Measurements from ENCODE around the gene ZBTB16. TPM values are rescaled to one million over a fixed set of nuclear protein-coding genes. Genes with fewer than 3 reads are reported as not detected.
"Not testable (repeated sequence)": the region's sequence is repeated elsewhere in the genome, so short reads cannot be mapped to it uniquely, and the experiment has no call there.

Gene ZBTB16
- polyA plus RNA-seq, 1 donor from 2014 or later: 0.45 TPM

DNA sequence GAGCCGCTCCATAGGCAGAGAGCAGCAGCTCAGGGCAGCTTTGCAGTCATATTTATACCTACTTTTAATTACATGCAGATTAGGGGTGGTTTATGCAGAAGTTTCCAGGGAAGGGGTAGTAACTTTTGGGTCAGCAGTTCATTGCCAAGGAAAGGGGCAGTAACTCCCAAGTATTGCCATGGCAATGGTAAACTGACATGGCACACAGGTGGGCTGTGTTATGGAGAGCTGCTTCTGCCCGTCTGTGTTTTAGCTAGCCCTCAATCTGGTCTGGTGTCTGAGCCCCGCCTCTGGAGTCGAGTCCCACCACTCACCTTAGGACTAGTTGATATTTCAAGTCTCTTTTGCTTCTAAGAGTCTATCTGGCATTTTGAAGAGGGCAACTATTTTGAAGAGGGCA, 12.2 kb upstream of the ZBTB16 start:
- Histone ChIP-seq H3K4me3 (ENCODE audit: low read length) (no peak overlapping the region), H3K9me3 (ENCODE audit: low read length) (no peaks in the 10 kb centered on the region)
- TF ChIP-seq EZH2 (IDR thresholded peaks at IDR 0.05; ENCODE audit: borderline replicate concordance, insufficient read depth, low read length, poor library complexity, severe bottlenecking) (no peak), POLR2AphosphoS5 (IDR thresholded peaks at IDR 0.05) (no peak), SMC3 (conservative IDR thresholded peaks at IDR 0.05; ENCODE audit: poor library complexity) (no peak), MXI1 (conservative IDR thresholded peaks at IDR 0.05; ENCODE audit: poor library complexity, severe bottlenecking) (no peak), RAD21 (conservative IDR thresholded peaks at IDR 0.05) (no peak), EP300 (conservative IDR thresholded peaks at IDR 0.05; ENCODE audit: poor library complexity, severe bottlenecking) (no peak), TAF1 (IDR thresholded peaks at IDR 0.05; ENCODE audit: low read depth) (no peak)
- TF ChIP-seq, protein P1, sequence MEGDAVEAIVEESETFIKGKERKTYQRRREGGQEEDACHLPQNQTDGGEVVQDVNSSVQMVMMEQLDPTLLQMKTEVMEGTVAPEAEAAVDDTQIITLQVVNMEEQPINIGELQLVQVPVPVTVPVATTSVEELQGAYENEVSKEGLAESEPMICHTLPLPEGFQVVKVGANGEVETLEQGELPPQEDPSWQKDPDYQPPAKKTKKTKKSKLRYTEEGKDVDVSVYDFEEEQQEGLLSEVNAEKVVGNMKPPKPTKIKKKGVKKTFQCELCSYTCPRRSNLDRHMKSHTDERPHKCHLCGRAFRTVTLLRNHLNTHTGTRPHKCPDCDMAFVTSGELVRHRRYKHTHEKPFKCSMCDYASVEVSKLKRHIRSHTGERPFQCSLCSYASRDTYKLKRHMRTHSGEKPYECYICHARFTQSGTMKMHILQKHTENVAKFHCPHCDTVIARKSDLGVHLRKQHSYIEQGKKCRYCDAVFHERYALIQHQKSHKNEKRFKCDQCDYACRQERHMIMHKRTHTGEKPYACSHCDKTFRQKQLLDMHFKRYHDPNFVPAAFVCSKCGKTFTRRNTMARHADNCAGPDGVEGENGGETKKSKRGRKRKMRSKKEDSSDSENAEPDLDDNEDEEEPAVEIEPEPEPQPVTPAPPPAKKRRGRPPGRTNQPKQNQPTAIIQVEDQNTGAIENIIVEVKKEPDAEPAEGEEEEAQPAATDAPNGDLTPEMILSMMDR (IDR thresholded peaks at IDR 0.05; ENCODE audit: poor library complexity, severe bottlenecking): no peak
- TF ChIP-seq, protein P2, sequence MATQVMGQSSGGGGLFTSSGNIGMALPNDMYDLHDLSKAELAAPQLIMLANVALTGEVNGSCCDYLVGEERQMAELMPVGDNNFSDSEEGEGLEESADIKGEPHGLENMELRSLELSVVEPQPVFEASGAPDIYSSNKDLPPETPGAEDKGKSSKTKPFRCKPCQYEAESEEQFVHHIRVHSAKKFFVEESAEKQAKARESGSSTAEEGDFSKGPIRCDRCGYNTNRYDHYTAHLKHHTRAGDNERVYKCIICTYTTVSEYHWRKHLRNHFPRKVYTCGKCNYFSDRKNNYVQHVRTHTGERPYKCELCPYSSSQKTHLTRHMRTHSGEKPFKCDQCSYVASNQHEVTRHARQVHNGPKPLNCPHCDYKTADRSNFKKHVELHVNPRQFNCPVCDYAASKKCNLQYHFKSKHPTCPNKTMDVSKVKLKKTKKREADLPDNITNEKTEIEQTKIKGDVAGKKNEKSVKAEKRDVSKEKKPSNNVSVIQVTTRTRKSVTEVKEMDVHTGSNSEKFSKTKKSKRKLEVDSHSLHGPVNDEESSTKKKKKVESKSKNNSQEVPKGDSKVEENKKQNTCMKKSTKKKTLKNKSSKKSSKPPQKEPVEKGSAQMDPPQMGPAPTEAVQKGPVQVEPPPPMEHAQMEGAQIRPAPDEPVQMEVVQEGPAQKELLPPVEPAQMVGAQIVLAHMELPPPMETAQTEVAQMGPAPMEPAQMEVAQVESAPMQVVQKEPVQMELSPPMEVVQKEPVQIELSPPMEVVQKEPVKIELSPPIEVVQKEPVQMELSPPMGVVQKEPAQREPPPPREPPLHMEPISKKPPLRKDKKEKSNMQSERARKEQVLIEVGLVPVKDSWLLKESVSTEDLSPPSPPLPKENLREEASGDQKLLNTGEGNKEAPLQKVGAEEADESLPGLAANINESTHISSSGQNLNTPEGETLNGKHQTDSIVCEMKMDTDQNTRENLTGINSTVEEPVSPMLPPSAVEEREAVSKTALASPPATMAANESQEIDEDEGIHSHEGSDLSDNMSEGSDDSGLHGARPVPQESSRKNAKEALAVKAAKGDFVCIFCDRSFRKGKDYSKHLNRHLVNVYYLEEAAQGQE (IDR thresholded peaks at IDR 0.05; ENCODE audit: borderline replicate concordance): no peak

DNA sequence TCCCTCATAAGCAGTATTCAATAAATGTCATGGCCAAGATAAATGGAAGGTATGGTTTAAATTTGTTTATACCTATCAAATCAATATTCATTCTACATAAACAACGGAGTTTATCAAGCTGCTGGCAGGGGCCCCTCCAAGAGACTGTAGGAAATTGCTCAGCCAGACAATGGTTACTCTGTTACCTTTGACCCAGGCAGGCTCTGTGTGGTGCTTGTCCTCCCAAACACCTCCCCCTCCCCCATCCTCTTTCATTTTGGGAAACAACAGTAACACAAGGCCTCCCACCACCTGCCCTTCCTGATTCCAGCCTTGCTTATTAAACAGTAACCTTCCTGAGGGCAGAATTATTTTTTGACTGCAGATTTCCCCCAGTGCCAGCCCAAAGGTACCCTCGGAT, 10.5 kb upstream of the ZBTB16 start:
- no peaks in the 10 kb centered on the region for H3K9me2 ChIP-seq (ENCODE audit: insufficient read depth, low read length)
- no peak overlapping the region for H3K27ac ChIP-seq (ENCODE audit: low read length)
- no peak overlapping the region for H2AFZ ChIP-seq (ENCODE audit: low read depth, low read length)
- H3K4me2 ChIP-seq (ENCODE audit: low read length): no peak overlapping the region
- H4K20me1 ChIP-seq (ENCODE audit: insufficient read depth): no peaks in the 10 kb centered on the region
- TF ChIP-seq EP300 (conservative IDR thresholded peaks at IDR 0.05; ENCODE audit: poor library complexity, severe bottlenecking): no peak
- TF ChIP-seq RAD21 (conservative IDR thresholded peaks at IDR 0.05): no peak
- TF ChIP-seq, protein P2 (IDR thresholded peaks at IDR 0.05; ENCODE audit: borderline replicate concordance): no peak
- no peaks in the 10 kb centered on the region for H3K27me3 ChIP-seq (ENCODE audit: insufficient read depth, low read depth, low read length)
- no peaks in the 10 kb centered on the region for H3K9me3 ChIP-seq (ENCODE audit: low read length)
- no peaks in the 10 kb centered on the region for H3F3A ChIP-seq (ENCODE audit: insufficient read depth, low read length, poor library complexity, severe bottlenecking)
- no peaks in the 10 kb centered on the region for H3K36me3 ChIP-seq (ENCODE audit: insufficient read depth, low read length)
- no peak overlapping the region for H3K4me3 ChIP-seq (ENCODE audit: low read length)
- no peak overlapping the region for H3K9ac ChIP-seq (ENCODE audit: low read length)
- no peaks in the 10 kb centered on the region for H3K79me2 ChIP-seq (replicated peaks; ENCODE audit: insufficient read depth, low read length)

More for the DNA sequence above, 12.2 kb upstream of the ZBTB16 start:
- Histone ChIP-seq H4K20me1 (ENCODE audit: insufficient read depth) (no peaks in the 10 kb centered on the region), H3K4me2 (ENCODE audit: low read length) (no peak overlapping the region), H3F3A (ENCODE audit: insufficient read depth, low read length, poor library complexity, severe bottlenecking) (no peaks in the 10 kb centered on the region), H3K27ac (ENCODE audit: low read length) (no peak overlapping the region), H2AFZ (ENCODE audit: low read depth, low read length) (no peak overlapping the region), H3K9ac (ENCODE audit: low read length) (no peak overlapping the region), H3K36me3 (ENCODE audit: insufficient read depth, low read length) (no peaks in the 10 kb centered on the region), H3K9me2 (ENCODE audit: insufficient read depth, low read length) (no peaks in the 10 kb centered on the region), H3K79me2 (replicated peaks; ENCODE audit: insufficient read depth, low read length) (no peaks in the 10 kb centered on the region), H3K27me3 (ENCODE audit: insufficient read depth, low read depth, low read length) (no peaks in the 10 kb centered on the region)

DNA sequence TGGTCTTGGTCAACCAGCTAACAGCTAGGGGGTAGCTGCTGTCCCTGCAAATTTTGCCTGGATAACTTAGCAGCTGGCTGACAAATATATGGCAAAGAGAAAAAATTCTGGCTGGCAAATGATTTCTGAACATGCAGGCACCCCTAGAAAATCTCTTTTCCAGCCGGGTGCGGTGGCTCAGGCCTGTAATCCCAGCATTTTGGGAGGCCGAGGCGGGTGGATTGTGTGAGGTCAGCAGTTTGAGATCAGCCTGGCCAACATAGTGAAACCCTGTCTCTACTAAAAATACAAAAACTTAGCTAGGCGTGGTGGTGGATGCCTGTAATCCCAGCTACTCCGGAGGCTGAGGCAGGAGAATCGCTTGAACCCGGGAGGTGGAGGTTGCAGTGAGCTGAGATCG, 9.7 kb upstream of the ZBTB16 start:
- H3K9me3 ChIP-seq (ENCODE audit: low read length); H3K9ac ChIP-seq (ENCODE audit: low read length); H2AFZ ChIP-seq (ENCODE audit: low read depth, low read length); H4K20me1 ChIP-seq (ENCODE audit: insufficient read depth); H3K9me2 ChIP-seq (ENCODE audit: insufficient read depth, low read length); H3K79me2 ChIP-seq (replicated peaks; ENCODE audit: insufficient read depth, low read length); H3K27ac ChIP-seq (ENCODE audit: low read length); H3F3A ChIP-seq (ENCODE audit: insufficient read depth, low read length, poor library complexity, severe bottlenecking); H3K4me2 ChIP-seq (ENCODE audit: low read length); H3K27me3 ChIP-seq (ENCODE audit: insufficient read depth, low read depth, low read length); H3K4me3 ChIP-seq (ENCODE audit: low read length); H3K36me3 ChIP-seq (ENCODE audit: insufficient read depth, low read length): not testable (repeated sequence)
